KOPT-K1 (cell line): ENCODE results near the gene GLI3.

Source experiments
- H3K27ac ChIP-seq: fragments of 200-600 bp; sonication (generic); 2 replicates; pipeline ENCODE4 v1.5.1; 2016; ENCODE audit warnings: antibody characterized with exemption, mild to moderate bottlenecking, low read depth, low read length; ENCODE audit not compliant: poor library complexity, severe bottlenecking
- H3K36me3 ChIP-seq: fragments of 200-600 bp; sonication (generic); 2 replicates; pipeline ENCODE4 v1.5.1; 2017; ENCODE audit warnings: antibody characterized with exemption, mild to moderate bottlenecking, low read length, moderate library complexity; ENCODE audit not compliant: insufficient read depth
- H3K9me3 ChIP-seq: fragments of 200-600 bp; sonication (generic); 2 replicates; pipeline ENCODE4 v1.5.1; 2017; ENCODE audit warnings: antibody characterized with exemption, low read length, mild to moderate bottlenecking; ENCODE audit not compliant: insufficient read depth, poor library complexity, severe bottlenecking

Gene GLI3

GRCh38 chr7:42012313-42012712, 224.7 kb downstream of the GLI3 start:
- no peak overlapping the region for H3K27ac ChIP-seq
- H3K9me3 ChIP-seq = no peaks in the 10 kb centered on the region
- H3K36me3 ChIP-seq = no peaks in the 10 kb centered on the region

GRCh38 chr7:42011846-42012245, 225.2 kb downstream of the GLI3 start:
- H3K27ac ChIP-seq = no peak overlapping the region
- no peaks in the 10 kb centered on the region for H3K9me3 ChIP-seq
- no peaks in the 10 kb centered on the region for H3K36me3 ChIP-seq

GRCh38 chr7:42010751-42011150, 226.3 kb downstream of the GLI3 start:
- no peak overlapping the region for H3K27ac ChIP-seq
- no peaks in the 10 kb centered on the region for H3K36me3 ChIP-seq
- H3K9me3 ChIP-seq = no peaks in the 10 kb centered on the region

- Histone ChIP-seq H3K36me3 (no peaks in the 10 kb centered on the region), H3K27ac (no peak overlapping the region), H3K9me3 (no peaks in the 10 kb centered on the region)
Observed at GRCh38 chr7:42006801-42007513, 230.1 kb downstream of the GLI3 start.

- H3K36me3 ChIP-seq = no peaks in the 10 kb centered on the region
- H3K27ac ChIP-seq = no peak overlapping the region
- H3K9me3 ChIP-seq = no peaks in the 10 kb centered on the region
Observed at GRCh38 chr7:42002654-42003053, 234.4 kb downstream of the GLI3 start.

GRCh38 chr7:41999736-42000283, 237.2 kb downstream of the GLI3 start:
- no peaks in the 10 kb centered on the region for H3K36me3 ChIP-seq
- no peaks in the 10 kb centered on the region for H3K9me3 ChIP-seq
- H3K27ac ChIP-seq = no peak overlapping the region

- no peaks in the 10 kb centered on the region for H3K9me3 ChIP-seq
- H3K27ac ChIP-seq = no peak overlapping the region
- no peaks in the 10 kb centered on the region for H3K36me3 ChIP-seq
Observed at GRCh38 chr7:41998041-41998440, 239.0 kb downstream of the GLI3 start.

- Histone ChIP-seq H3K27ac (no peak overlapping the region), H3K9me3 (no peaks in the 10 kb centered on the region), H3K36me3 (no peaks in the 10 kb centered on the region)
Observed at GRCh38 chr7:41997151-41997550, 239.9 kb downstream of the GLI3 start.

GRCh38 chr7:41996381-41997035, 240.5 kb downstream of the GLI3 start:
- H3K36me3 ChIP-seq = no peaks in the 10 kb centered on the region
- H3K9me3 ChIP-seq = no peaks in the 10 kb centered on the region
- H3K27ac ChIP-seq = no peak overlapping the region

- Histone ChIP-seq H3K9me3 (no peaks in the 10 kb centered on the region), H3K27ac (no peak overlapping the region), H3K36me3 (no peaks in the 10 kb centered on the region)
Observed at GRCh38 chr7:41995632-41996271, 241.3 kb downstream of the GLI3 start.

- Histone ChIP-seq H3K36me3 (no peaks in the 10 kb centered on the region), H3K9me3 (no peaks in the 10 kb centered on the region), H3K27ac (no peak overlapping the region)
Observed at GRCh38 chr7:41994746-41995110, 242.3 kb downstream of the GLI3 start.

- Histone ChIP-seq H3K9me3 (no peaks in the 10 kb centered on the region), H3K36me3 (no peaks in the 10 kb centered on the region), H3K27ac (no peak overlapping the region)
Observed at GRCh38 chr7:41994036-41994745, 242.8 kb downstream of the GLI3 start.

GRCh38 chr7:41992881-41993867, 243.8 kb downstream of the GLI3 start:
- Histone ChIP-seq H3K9me3 (no peaks in the 10 kb centered on the region), H3K36me3 (no peaks in the 10 kb centered on the region), H3K27ac (no peak overlapping the region)

- H3K27ac ChIP-seq = no peak overlapping the region
- H3K9me3 ChIP-seq = no peaks in the 10 kb centered on the region
- H3K36me3 ChIP-seq = no peaks in the 10 kb centered on the region
Observed at GRCh38 chr7:41984888-41985287, 252.1 kb downstream of the GLI3 start.
